ENCODE results near the gene LONP1. TPM values are rescaled to one million over a fixed set of nuclear protein-coding genes. Genes with fewer than 3 reads are reported as not detected.

Gene LONP1
- total RNA-seq, 1 experiment from 2014 or later, result 113 TPM

DNA sequence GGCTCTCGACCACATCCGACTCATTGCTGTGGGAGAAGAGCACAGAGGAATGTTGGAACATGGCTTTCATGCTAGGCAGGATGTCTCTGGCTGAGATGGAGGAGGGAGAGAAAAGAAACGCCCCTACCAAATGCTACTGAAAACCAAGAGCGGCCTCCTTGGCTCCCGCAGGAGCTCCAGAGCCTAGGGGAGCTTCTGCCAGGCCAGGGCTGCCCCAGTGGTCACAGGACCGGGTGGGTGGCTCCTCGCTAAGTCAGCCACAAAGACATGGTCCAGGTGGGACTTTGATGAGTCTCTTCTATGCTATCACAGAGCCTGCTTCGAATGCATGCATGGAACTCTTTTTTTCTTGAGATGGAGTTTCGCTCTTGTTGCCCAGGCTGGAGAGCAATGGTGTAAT is 6.7 kb downstream of the LONP1 start:
- Mint-ChIP-seq H3K4me3 (no peak overlapping the region; a peak in 1 of 5 replicates), H3K4me1 (peaks cover 8 to 10% of the 10 kb centered on the region in 2 experiments; a peak in 3 of 4 replicates), H3K36me3 (ENCODE audit: insufficient read depth in 1 of 3, low read depth in 3 of 3) (peaks cover 32 to 69% (median 56%) of the 10 kb centered on the region in 3 experiments), H3K9me3 (no peaks in the 10 kb centered on the region), H3K27me3 (ENCODE audit: low read depth) (no peaks in the 10 kb centered on the region), H3K27ac (no peak overlapping the region)
- Histone ChIP-seq H3K23me2 (ENCODE audit: insufficient read length, low read depth, low read length, poor library complexity, severe bottlenecking) (peaks cover 2% of the 10 kb centered on the region), H3K14ac (ENCODE audit: insufficient read depth, low read length) (no peak overlapping the region), H3K9ac (ENCODE audit: extremely low read depth, insufficient read length, low read length) (no peak overlapping the region), H3K27ac (ENCODE audit: insufficient read length, low read depth, low read length) (no peak overlapping the region), H3K23ac (ENCODE audit: insufficient read length, low read depth, low read length) (no peak overlapping the region), H3K79me2 (ENCODE audit: insufficient read depth, low read length) (peaks cover 18% of the 10 kb centered on the region; the same call in 1 of the 2 replicates), H4K91ac (ENCODE audit: insufficient read length, low read depth, low read length) (no peak overlapping the region), H4K8ac (replicated peaks; ENCODE audit: insufficient read length, low read depth, low read length) (no peak overlapping the region), H2AFZ (ENCODE audit: low read length) (no peak overlapping the region), H3K4me1 (ENCODE audit: insufficient read depth, low read length) (no peaks in the 10 kb centered on the region), H3K4ac (ENCODE audit: low read depth, low read length) (no peak overlapping the region), H4K20me1 (ENCODE audit: control insufficient read depth, insufficient read depth, insufficient read length) (no peaks in the 10 kb centered on the region), H3T11ph (ENCODE audit: low read length) (no peak overlapping the region), H4K5ac (ENCODE audit: insufficient read length, low read depth, low read length) (no peak overlapping the region), H3K4me2 (ENCODE audit: insufficient read depth, insufficient read length, low read length) (no peak overlapping the region), H2BK15ac (ENCODE audit: low read depth, low read length) (no peak overlapping the region), H2BK20ac (ENCODE audit: low read depth, low read length, poor library complexity, severe bottlenecking) (no peak overlapping the region), H3K56ac (ENCODE audit: insufficient read length, low read depth, low read length) (no peak overlapping the region), H2AK5ac (ENCODE audit: insufficient read length, low read length) (no peak overlapping the region), H3K18ac (ENCODE audit: insufficient read length, low read depth, low read length) (no peak overlapping the region), H3K79me1 (ENCODE audit: insufficient read depth, low read depth, low read length, poor library complexity, severe bottlenecking) (peaks cover 4% of the 10 kb centered on the region), H2BK5ac (ENCODE audit: insufficient read length, low read length) (no peak overlapping the region), H2BK120ac (ENCODE audit: low read depth, low read length, poor library complexity, severe bottlenecking) (no peak overlapping the region), H3K9me3 (ENCODE audit: control insufficient read depth, low read depth, low read length) (no peaks in the 10 kb centered on the region), H2BK12ac (ENCODE audit: insufficient read length, low read depth, low read length) (no peak overlapping the region), H3K27me3 (ENCODE audit: insufficient read depth, low read length) (no peaks in the 10 kb centered on the region)
- TF ChIP-seq CTCF (conservative IDR thresholded peaks at IDR 0.05), result no peak
- no CpG with 5 or more reads among the region's 9 CpGs for WGBS (ENCODE audit: extremely low coverage, insufficient read length, low lambda C conversion rate)
- DNase-seq, result no peak
